GM12873 (cell line): ENCODE results near the gene RAPSN.

Source experiments
- TF ChIP-seq, protein P1 (sequence below): IDR thresholded peaks from 2 replicates; pipeline ENCODE4 v1.5.1; 2012; ENCODE audit warnings: low read depth, mild to moderate bottlenecking, moderate library complexity, low read length, control low read depth; ENCODE audit not compliant: insufficient read depth; ENCODE audit errors: missing control alignments

The RAPSN gene

DNA sequence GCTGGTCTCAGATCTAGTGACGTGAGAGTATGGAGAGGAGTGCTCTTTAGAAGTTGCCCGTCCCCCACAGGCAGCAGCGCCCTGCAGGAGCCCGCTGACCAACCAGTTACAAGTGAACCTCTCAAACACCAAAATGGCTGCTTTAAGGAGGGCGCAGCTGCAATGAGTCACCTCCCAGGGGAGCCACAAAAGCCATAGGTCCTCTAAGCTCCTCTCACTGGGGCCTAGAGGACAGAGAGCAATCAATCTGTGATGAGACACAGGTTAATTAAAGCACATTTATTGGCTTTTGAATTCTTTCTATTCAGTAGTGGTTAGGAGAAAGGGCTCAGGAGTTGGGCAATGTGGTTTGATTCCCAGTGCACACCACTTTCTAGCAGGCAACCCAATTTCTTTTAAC lies 15.5 kb upstream of the RAPSN start:
- TF ChIP-seq, protein P1, sequence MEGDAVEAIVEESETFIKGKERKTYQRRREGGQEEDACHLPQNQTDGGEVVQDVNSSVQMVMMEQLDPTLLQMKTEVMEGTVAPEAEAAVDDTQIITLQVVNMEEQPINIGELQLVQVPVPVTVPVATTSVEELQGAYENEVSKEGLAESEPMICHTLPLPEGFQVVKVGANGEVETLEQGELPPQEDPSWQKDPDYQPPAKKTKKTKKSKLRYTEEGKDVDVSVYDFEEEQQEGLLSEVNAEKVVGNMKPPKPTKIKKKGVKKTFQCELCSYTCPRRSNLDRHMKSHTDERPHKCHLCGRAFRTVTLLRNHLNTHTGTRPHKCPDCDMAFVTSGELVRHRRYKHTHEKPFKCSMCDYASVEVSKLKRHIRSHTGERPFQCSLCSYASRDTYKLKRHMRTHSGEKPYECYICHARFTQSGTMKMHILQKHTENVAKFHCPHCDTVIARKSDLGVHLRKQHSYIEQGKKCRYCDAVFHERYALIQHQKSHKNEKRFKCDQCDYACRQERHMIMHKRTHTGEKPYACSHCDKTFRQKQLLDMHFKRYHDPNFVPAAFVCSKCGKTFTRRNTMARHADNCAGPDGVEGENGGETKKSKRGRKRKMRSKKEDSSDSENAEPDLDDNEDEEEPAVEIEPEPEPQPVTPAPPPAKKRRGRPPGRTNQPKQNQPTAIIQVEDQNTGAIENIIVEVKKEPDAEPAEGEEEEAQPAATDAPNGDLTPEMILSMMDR = no peak

DNA sequence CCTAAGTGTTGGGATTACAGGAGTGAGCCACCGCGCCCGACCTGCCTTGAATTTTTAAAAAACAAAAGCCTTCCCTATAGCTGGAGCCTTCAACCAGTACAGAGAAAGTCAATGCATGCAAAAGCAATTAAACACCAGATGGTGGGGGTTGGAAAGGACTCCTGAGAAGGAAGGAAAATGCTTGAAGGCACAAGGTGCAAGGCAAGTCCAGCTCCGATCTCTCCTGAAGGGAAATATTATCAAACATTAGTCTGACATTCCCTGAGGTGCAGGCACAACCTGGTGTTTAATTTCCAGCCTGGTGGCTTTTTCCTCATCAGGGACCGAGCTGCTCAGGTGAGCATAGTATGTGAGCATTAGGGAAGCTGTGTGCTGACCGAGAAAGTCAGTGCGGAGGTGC lies 12.9 kb upstream of the RAPSN start:
- TF ChIP-seq, protein P1 = no peak

DNA sequence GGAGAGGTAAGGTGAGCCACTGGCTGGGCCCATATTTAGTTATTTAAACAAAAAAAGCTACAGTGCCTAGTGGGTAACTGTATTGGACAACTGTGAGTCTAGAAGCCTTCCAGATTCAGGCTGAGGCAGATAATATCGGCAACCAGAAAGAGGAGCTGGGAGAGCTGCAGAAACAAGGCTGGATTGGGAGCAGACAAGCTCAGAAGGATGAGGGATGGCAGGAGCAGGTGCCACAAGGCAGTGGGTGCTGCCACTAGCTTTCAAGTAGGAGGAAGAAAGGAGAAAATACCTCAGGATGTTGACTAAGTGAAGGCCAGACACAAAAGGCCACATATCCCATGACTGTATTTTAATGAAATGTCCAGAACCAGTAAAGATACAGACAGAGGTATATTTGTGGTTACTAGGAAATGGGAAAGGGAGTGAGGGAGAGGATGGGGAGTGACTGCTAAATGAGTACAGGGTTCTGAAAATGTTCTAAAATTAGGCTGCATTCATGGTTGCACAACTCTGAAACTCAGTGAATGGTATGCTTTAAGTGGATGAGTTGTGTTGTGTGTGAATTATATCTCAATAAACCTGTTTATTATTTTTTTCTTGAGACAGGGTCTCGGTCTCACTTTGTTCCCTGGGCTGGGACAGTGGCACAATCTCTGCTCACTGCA lies 11.8 kb upstream of the RAPSN start:
- TF ChIP-seq, protein P1 = no peak

DNA sequence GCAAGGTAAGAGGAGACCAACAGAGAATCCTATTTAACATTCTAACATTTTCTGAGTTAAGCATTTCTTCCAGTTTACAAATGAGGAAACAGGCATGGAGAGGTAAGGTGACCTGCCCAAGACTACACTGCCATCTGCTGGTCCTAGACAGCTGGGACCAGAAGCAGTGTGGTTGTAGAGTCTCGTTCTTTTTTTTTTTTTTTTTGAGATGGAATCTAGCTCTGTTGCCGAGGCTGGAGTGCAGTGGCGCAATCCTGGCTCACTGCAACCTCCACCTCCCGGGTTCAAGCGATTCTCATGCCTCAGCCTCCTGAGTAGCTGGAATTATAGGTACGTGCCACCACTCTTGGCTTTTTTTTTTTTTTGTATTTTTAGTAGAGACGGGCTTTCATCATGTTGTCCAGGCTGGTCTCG lies 5.3 kb upstream of the RAPSN start:
- TF ChIP-seq, protein P1 = peak; percentile 89

DNA sequence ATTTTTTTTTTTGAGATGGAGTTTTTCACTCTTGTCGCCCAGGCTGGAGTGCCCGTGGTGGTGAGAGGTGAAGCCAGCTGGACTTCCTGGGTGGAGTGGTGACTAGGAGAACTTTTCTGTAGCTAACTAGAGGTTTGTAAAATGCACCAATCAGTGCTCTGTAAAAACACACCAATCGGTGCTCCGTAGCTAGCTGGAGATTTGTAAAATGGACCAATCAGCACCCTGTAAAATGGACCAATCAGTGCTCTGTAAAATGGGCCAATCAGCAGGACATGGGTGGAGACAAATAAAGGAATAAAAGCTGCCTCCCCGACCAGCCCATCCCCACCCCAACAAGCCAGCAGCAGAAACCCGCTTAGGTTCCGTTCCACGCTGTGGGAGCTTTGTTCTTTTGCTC lies 4.4 kb upstream of the RAPSN start:
- TF ChIP-seq, protein P1 = no peak

DNA sequence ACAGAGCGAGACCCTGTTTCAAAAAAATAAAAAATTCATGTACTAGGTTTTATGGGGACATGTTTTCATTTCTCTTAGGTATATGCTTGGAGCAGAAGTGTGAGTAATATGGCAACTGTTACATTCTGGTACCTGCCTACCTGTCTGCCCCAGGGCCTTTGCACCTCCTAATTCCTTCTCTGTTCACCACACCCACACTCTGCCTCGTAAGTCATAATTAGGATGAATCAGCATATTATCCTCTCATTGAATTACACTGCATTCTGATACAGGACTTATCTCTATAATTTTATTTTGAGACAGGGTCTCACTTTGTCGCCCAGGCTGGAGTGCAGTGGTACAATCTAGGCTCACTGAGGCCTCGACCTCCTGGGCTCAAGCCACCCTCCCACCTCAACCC lies 3.1 kb upstream of the RAPSN start:
- TF ChIP-seq, protein P1 = no peak

DNA sequence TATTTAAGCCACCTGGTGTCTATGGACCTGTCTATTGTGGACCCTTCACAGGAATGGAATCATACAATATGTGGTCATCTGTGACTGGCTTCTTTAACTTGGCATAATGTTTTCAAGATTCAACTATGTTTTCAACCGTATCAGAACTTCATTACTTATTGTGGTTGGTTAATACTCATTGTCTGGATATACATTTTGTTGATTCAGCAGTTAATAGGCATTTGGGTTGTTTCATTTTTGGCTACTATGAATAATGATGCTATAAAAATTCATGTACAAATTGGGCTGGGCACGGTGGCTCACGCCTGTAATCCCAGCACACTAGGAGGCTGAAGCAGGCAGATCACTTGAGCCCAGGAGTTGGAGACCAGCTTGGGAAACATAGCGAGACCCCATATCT lies 2.5 kb upstream of the RAPSN start:
- TF ChIP-seq, protein P1 = no peak
